ENCODE data around the gene C10orf90.
"Not testable (repeated sequence)": the region's sequence is repeated elsewhere in the genome, so short reads cannot be mapped to it uniquely, and the experiment has no call there.

C10orf90 gene

DNA sequence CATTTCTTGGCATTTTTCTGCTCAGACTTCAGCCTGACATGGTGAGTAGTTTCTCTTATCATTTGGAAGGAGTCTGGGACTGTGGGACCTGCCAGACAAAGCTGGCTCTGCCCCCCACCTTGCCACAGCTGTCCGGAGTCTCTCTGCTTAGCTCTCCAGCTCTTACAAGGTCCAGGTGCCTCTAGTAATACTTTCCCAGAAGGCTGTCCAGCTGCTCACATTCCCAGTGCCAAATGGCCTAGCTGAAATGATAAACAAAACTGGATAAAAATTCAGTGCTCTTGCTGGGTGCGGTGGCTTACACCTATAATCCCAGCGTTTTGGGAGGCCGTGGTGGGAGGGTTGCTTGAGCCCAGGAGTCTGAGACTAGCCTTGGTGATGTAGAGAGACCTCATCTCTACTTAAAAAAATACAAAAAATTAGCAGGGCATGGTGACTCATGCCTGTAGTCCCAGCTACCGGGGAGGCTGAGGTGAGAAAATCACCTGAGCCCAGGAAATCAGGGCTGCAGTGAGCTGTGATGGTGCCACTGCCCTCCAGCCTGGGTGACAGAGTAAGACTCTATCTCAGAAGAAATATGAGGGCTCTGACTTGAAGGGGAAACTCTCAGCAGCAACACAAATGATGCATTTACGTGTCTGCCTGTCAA lies 86.8 kb downstream of the C10orf90 start:
- no peak for DNase-seq (ENCODE audit: low spot score)

DNA sequence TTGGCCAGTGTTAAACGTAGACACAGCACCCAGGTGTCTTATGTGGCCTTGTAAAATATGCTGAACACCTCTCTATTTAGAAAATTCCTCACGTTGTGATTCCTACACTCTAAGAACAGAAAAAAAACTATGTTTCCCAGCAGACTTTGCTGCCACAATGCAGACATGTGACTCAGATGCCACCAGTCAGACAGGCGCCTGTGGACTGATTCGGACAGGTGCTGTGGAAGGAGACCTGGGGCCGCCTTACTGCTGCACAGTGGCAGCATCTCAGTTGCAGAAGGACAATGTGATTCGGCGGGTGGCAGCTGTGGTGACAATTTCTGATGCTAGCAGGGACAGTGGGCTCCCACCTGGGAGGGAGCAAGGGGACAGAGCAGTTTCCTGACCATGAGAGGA lies 88.8 kb downstream of the C10orf90 start:
- DNase-seq (ENCODE audit: low spot score), result no peak

DNA sequence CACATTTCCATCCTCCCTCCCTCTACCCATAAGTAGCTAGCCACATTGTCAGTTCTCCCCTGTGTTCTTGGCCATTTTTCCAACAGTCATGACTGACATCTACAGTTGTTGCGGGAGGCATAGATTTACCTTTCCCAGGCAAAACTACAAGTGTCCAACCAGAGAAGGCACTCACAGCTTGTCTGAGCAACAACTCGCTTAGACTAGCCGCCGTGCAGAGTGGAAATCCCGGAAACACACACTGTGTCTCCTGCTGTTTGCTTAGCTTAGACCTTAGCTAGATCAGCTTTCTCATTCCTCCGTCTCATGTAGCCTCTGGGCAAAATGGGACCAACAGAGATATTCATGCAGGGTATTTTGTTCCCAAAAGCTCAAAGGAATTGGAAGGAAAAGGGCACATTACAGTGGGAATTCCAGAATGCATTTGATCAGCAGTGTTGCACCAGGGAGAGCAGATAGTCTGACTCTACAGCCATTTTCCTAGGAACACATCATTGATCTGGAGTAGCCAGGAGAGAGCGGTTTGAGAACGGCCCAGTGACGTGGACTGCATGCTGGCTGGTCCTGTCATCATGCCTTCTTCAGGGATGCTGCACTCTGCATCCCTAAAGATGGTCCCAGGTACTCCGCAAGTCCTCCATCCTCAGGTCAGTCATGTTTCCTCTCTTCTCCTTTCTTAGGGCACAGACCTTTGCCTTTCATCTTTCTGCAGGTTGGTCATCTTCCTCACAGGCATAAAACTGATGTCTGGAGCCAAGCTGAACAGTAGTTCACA lies 89.4 kb downstream of the C10orf90 start:
- DNase-seq (ENCODE audit: low spot score), result no peak

GRCh38 chr10:126576336-126576735 lies 94.2 kb downstream of the C10orf90 start:
- DNase-seq (ENCODE audit: low spot score), result no peak

DNA sequence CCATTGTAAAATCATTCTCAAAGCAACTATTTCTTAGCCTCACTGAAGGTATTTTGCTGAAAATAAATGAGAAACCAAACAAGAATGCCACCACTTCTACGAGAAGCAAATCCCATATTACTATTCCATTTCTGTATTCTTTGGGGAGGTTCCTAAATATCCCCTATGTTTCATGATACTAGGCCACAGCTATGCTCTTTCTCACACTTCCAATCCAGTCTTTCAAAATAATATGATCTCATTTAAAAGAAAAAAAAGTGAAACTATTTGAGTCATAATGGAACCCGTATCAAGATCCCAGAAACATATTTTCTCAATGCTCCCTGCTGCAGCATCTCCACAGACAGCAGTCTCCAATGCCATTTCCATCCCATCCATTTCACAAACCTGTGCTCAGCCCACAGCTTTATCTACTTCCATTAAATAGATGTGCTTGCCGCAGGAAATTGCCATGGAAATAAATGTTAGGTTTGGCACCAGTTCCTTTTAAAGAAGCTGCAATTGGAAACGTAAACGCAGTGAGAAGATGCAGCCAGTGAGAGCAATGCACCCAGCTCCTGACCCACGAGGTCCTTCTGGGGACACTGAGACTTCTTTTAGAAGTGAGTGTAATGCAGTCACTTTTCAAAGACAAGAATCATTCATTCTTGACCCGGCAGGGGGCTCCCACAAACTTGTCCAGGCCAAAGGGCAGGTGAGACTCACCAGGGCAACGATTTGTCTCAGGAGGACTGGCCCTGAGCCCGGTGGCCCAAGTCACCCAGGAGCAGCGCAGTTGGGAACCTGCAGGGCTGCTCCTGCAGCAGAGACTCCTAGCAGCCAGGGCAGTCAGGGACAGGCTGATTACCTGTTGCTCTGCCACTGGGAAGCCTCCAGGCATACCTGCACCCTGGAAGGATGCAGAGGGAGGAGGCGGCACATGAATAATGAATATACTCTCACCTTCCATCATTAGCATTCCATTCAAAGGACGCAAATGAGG lies 99.6 kb downstream of the C10orf90 start:
- no peak for DNase-seq (ENCODE audit: low spot score)

DNA sequence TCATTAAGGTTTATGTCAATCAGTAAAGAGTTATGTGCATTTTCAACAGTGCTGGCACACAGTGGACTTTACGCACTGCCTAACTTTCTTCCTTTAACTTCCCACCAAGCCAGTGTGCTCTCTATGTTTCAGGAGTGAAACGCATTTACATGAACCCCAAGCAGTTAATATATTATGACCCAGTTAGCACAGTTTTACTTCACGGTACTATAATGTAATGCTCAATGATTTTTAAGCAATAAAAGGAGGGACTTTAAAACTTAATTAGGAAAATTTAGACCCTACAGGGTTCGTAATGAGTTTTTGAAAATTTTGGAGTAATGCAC lies 100.3 kb downstream of the C10orf90 start:
- DNase-seq (ENCODE audit: low spot score), result no peak

DNA sequence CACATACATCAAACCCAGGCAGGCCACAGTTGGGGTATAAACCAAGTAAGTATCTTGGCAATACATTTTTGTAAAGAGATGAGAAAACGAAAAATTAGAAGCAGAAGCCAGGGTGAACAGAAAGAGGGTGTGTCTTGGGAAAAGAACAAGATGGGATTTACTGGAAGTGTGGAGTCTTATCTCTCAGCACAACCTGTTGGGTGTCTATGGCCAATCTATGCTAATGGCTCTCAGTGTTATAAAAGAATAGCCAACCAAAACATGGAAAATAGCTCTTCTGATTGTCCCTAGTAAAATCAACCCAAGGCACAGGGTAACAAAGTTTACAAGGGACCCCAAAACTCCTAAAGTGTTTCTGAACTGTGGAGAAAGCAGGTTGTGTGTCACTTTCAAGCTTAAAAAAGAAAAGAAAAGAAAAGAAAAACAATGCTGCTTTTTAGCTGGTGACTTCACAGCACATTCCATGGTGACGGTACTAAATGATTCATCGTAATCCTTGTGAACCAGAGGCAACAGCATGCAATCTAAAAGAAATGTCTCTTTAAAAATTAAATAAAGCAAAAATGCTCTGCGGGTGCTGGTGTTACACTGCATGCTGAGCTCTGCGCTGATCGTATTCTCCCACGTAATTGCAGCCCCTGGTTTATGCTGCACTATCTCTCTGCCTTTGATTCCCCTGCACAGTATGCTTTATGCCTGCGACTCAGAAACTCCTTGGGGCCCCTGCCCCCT lies 100.8 kb downstream of the C10orf90 start:
- peak; percentile 42 for DNase-seq (ENCODE audit: low spot score)

GRCh38 chr10:126568809-126569385 lies 101.6 kb downstream of the C10orf90 start:
- DNase-seq (ENCODE audit: low spot score), result no peak

DNA sequence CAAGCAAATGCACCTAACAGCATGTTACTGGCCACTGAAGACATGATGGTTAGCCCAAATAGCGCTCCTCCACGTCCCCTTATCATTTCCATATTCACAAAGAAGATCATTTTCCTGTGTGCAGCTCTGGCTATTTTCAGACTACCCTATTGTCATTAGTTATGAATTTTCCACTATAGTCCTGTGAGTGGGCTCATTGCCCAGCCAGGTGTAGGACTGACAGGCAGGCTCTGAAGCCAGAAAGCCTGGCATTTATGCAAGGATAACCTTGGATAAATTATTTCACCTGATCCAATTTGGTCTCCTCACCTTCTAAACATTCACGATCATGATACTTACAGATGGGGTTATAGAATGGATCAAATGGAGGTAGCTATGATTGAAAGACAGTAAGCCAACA lies 104.6 kb downstream of the C10orf90 start:
- no peak for DNase-seq (ENCODE audit: low spot score)

GRCh38 chr10:126565441-126565840 lies 105.1 kb downstream of the C10orf90 start:
- DNase-seq (ENCODE audit: low spot score), result no peak

DNA sequence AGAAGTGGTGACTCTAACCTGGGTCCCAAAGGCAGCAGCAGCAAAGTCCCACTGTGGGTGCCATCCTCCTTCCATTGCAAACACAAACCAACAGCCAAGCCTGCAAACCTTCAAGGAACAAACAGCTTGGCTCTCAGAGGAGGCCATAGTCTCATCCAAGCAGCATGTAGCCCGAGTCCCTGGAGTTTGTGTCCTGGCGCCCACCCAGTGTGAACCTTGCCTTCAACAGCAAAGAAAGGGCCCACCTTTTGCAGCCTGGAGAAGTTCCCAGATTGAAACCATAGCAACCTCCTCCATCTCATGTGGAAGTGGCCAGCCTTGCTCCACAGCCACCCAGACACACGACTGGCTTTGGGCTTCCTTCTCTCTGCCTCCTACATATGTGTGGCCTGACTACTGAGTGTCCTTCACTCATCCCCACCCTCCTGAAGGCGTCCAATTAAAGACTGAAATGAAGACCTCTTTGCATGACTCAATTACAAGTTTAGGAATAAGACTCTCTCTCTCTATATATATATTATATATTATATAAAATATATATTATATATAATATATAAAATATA lies 106.1 kb downstream of the C10orf90 start:
- no peak for DNase-seq (ENCODE audit: low spot score)

GRCh38 chr10:126563361-126563760 lies 107.1 kb downstream of the C10orf90 start:
- no peak for DNase-seq (ENCODE audit: low spot score)

DNA sequence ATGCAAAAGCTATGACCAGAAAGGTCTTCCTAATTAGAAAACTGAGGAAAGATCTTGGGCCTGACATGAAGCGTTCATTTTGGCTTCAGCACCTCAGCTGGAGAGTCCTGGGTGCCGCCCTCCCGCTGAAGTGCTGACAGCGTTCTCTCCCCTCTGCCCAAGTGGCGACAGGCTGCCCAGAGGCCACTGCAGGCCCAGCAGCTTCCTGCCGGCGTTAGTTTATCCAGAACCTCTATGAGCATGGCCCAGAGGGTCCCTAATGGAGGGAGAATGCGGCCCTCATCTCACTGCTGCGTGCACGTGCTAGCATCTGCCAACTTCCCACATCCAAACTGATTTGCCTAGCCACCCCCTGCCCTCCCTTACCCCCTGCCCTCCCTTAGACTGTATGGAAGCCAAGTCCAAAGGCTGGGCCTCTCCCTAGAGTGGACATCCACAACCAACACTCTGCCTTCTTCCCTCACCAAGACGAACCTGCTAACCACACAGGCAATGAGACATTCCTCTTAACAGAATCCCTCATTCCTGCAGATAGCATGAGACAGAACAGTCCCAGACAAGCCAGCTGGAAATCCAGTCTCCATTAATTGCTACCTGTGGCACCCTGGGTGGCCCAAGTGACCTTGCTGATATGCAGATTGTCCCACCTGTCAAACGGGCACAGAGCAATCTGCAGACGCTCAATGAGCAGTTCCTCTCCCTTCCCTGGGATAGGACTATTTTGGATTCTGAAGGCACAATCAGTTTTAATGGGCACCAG lies 108.4 kb downstream of the C10orf90 start:
- no peak for DNase-seq (ENCODE audit: low spot score)

DNA sequence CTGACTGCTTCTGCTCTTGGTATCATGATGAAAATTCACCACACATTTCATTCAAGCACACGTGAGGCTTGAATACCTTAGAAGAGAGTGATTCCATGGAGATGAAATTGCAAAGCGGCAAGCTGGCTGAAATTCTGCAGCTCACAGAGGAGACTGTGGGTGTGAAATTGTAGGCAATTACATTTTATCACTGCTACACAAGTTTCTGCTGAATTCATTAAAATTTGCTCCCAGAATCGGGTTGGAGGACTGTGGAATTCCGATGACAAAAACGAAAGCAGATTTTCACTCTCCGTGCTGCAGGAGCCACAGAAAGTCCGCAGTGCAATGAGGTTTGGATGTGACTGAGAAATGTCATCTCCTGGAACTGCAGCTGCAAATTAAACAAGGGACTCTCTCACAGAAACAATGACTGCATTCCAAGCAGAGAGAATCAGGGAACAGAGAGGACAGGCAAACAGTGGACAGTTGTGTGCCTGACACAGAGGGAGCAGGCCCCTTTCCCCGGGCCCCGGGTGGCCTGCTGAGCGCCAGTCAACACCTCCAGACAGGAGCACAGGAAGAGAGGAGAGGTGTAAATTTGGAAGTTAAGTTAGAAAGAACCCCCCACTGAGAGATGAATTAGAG lies 109.1 kb downstream of the C10orf90 start:
- no peak for DNase-seq (ENCODE audit: low spot score)

- DNase-seq (ENCODE audit: low spot score), result no peak
These were observed 111.6 kb downstream of the C10orf90 start for GRCh38 chr10:126558881-126559280.

DNA sequence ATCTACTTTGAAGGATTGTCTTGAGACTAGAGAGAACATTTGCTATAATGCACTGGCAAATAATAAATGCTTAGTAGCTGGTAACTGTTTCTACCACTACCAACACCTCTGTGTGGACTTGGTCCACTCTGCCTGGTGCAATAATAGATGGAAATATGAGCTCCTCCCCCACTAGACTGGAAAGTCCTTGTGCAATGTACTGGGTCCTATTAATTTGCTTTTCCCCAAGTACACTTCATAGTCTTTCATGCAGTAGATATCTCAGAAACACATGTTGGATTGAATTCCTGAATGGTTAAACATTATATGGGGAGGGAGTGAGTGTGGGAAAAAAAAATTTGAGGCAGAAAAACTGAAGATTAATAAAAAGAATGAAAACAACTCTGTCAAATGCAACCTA lies 119.3 kb downstream of the C10orf90 start:
- DNase-seq (ENCODE audit: low spot score), result no peak

GRCh38 chr10:126550586-126550985 lies 119.9 kb downstream of the C10orf90 start:
- not testable (repeated sequence) for DNase-seq (ENCODE audit: low spot score)

DNA sequence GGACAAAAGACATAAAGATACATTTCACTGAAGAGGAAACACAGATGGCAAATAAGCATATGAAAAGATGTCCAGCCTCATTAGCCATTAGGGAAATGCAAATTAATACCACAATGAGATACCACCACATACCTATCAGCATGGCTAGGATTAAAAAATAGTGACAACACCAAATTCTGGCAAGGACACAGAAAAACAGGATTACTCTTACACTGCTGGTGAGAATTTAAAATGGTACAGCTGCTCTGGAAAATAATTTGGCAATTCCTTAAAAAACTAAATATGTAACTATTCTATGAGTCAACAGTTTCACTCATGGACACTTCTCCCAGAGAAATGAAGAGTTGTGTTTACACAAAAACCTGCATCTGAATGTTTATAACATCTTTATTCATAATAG lies 121.1 kb downstream of the C10orf90 start:
- DNase-seq (ENCODE audit: low spot score), result no peak

GRCh38 chr10:126544565-126544964 lies 125.9 kb downstream of the C10orf90 start:
- no peak for DNase-seq (ENCODE audit: low spot score)

All from COLO829 (cell line).